B cell (primary cell): Measurements from ENCODE around the gene CERS5.

Source experiments
- CTCF ChIP-seq: fragments of 200-600 bp; IDR thresholded peaks from one replicate; pipeline ENCODE4 v1.8.0; 2022; ENCODE audit warnings: antibody characterized with exemption, mild to moderate bottlenecking
- EZH2 ChIP-seq: IDR thresholded peaks from 2 replicates; pipeline ENCODE4 v1.6.1; 2012; ENCODE audit warnings: borderline replicate concordance, low read depth, mild to moderate bottlenecking, moderate library complexity, low read length; ENCODE audit not compliant: insufficient read depth, poor library complexity, severe bottlenecking

- TF ChIP-seq CTCF (no peak), EZH2 (no peak)
Measured at GRCh38 chr12:50188241-50188781, 21.1 kb upstream of the CERS5 start.
